ENCODE results near the gene CAMK2G. TPM values are rescaled to one million over a fixed set of nuclear protein-coding genes. Genes with fewer than 3 reads are reported as not detected.

CAMK2G gene
- total RNA-seq, 1 donor from 2014 or later = 22.1 TPM

- DNase-seq = no peak
- Mint-ChIP-seq H3K4me1 (peaks cover 48% of the 10 kb centered on the region), H3K36me3 (ENCODE audit: low read depth) (peaks cover 39% of the 10 kb centered on the region), H3K4me3 (peak overlapping the region; percentile 72), H3K9me3 (no peaks in the 10 kb centered on the region), H3K27me3 (no peaks in the 10 kb centered on the region), H3K27ac (peak overlapping the region; percentile 57)
- intact Hi-C loops (cut with micrococcal nuclease) = no loop called here
Observed at GRCh38 chr10:73858013-73858708, 16.2 kb downstream of the CAMK2G start.

GRCh38 chr10:73857446-73857845 lies 16.9 kb downstream of the CAMK2G start:
- intact Hi-C loops (cut with micrococcal nuclease) = no loop called here
- DNase-seq = peak; percentile 80
- H3K4me1 Mint-ChIP-seq = peaks cover 42% of the 10 kb centered on the region
- H3K27ac Mint-ChIP-seq = peak overlapping the region; percentile 19
- peak overlapping the region; percentile 72 for H3K4me3 Mint-ChIP-seq
- H3K9me3 Mint-ChIP-seq = no peaks in the 10 kb centered on the region
- no peaks in the 10 kb centered on the region for H3K27me3 Mint-ChIP-seq
- H3K36me3 Mint-ChIP-seq (ENCODE audit: low read depth) = peaks cover 39% of the 10 kb centered on the region

- H3K9me3 Mint-ChIP-seq = no peaks in the 10 kb centered on the region
- DNase-seq = no peak
- no peak overlapping the region for H3K27ac Mint-ChIP-seq
- H3K4me1 Mint-ChIP-seq = peaks cover 40% of the 10 kb centered on the region
- intact Hi-C loops (cut with micrococcal nuclease) = no loop called here
- peaks cover 44% of the 10 kb centered on the region for H3K36me3 Mint-ChIP-seq (ENCODE audit: low read depth)
- no peaks in the 10 kb centered on the region for H3K27me3 Mint-ChIP-seq
- no peak overlapping the region for H3K4me3 Mint-ChIP-seq
Observed at GRCh38 chr10:73856261-73856660, 18.1 kb downstream of the CAMK2G start.

GRCh38 chr10:73855413-73855812 lies 18.9 kb downstream of the CAMK2G start:
- H3K27ac Mint-ChIP-seq = no peak overlapping the region
- intact Hi-C loops (cut with micrococcal nuclease) = no loop called here
- no peaks in the 10 kb centered on the region for H3K27me3 Mint-ChIP-seq
- DNase-seq = no peak
- peaks cover 35% of the 10 kb centered on the region for H3K4me1 Mint-ChIP-seq
- H3K36me3 Mint-ChIP-seq (ENCODE audit: low read depth) = peaks cover 45% of the 10 kb centered on the region
- no peaks in the 10 kb centered on the region for H3K9me3 Mint-ChIP-seq
- no peak overlapping the region for H3K4me3 Mint-ChIP-seq

- Mint-ChIP-seq H3K27ac (no peak overlapping the region), H3K36me3 (ENCODE audit: low read depth) (peaks cover 46% of the 10 kb centered on the region), H3K9me3 (no peaks in the 10 kb centered on the region), H3K27me3 (no peaks in the 10 kb centered on the region), H3K4me3 (no peak overlapping the region), H3K4me1 (peaks cover 31% of the 10 kb centered on the region)
- DNase-seq = no peak
- intact Hi-C loops (cut with micrococcal nuclease) = no loop called here
Observed at GRCh38 chr10:73854310-73854709, 20.0 kb downstream of the CAMK2G start.

GRCh38 chr10:73853196-73853595 lies 21.2 kb downstream of the CAMK2G start:
- peaks cover 48% of the 10 kb centered on the region for H3K36me3 Mint-ChIP-seq (ENCODE audit: low read depth)
- intact Hi-C loops (cut with micrococcal nuclease) = no loop called here
- H3K4me1 Mint-ChIP-seq = peaks cover 29% of the 10 kb centered on the region

GRCh38 chr10:73850863-73851461 lies 23.4 kb downstream of the CAMK2G start:
- Mint-ChIP-seq H3K36me3 (ENCODE audit: low read depth) (peaks cover 55% of the 10 kb centered on the region), H3K27ac (no peak overlapping the region), H3K27me3 (no peaks in the 10 kb centered on the region), H3K4me3 (no peak overlapping the region), H3K4me1 (peaks cover 15% of the 10 kb centered on the region), H3K9me3 (no peaks in the 10 kb centered on the region)
- DNase-seq = no peak
- intact Hi-C loops (cut with micrococcal nuclease) = no loop called here

More at GRCh38 chr10:73853196-73853595, 21.2 kb downstream of the CAMK2G start:
- DNase-seq = no peak
- no peaks in the 10 kb centered on the region for H3K27me3 Mint-ChIP-seq
- H3K9me3 Mint-ChIP-seq = no peaks in the 10 kb centered on the region
- H3K4me3 Mint-ChIP-seq = no peak overlapping the region
- no peak overlapping the region for H3K27ac Mint-ChIP-seq

GRCh38 chr10:73850211-73850610 lies 24.1 kb downstream of the CAMK2G start:
- Mint-ChIP-seq H3K27me3 (no peaks in the 10 kb centered on the region), H3K36me3 (ENCODE audit: low read depth) (peaks cover 55% of the 10 kb centered on the region), H3K4me3 (no peak overlapping the region), H3K9me3 (no peaks in the 10 kb centered on the region), H3K27ac (no peak overlapping the region), H3K4me1 (peaks cover 15% of the 10 kb centered on the region)
- no peak for DNase-seq
- intact Hi-C loops (cut with micrococcal nuclease) = no loop called here

GRCh38 chr10:73848821-73849489 lies 25.4 kb downstream of the CAMK2G start:
- H3K36me3 Mint-ChIP-seq (ENCODE audit: low read depth) = peaks cover 54% of the 10 kb centered on the region
- H3K27ac Mint-ChIP-seq = peak overlapping the region; percentile 86
- intact Hi-C loops (cut with micrococcal nuclease) = loop anchor here (1.0 to 2.0 kb wide), 4 partner anchors 26 to 232 kb away; no protein-coding TSS in a partner anchor
- peak; percentile 98 for DNase-seq
- peak overlapping the region; percentile 57 for H3K4me3 Mint-ChIP-seq
- no peaks in the 10 kb centered on the region for H3K27me3 Mint-ChIP-seq
- no peaks in the 10 kb centered on the region for H3K9me3 Mint-ChIP-seq
- peaks cover 13% of the 10 kb centered on the region for H3K4me1 Mint-ChIP-seq

- H3K4me3 Mint-ChIP-seq = no peak overlapping the region
Observed at GRCh38 chr10:73847031-73847430, 27.3 kb downstream of the CAMK2G start.

GRCh38 chr10:73843261-73843660 lies 31.1 kb downstream of the CAMK2G start:
- Mint-ChIP-seq H3K4me3 (no peak overlapping the region), H3K27me3 (no peaks in the 10 kb centered on the region), H3K36me3 (ENCODE audit: low read depth) (peaks cover 37% of the 10 kb centered on the region), H3K27ac (no peak overlapping the region), H3K9me3 (no peaks in the 10 kb centered on the region), H3K4me1 (no peaks in the 10 kb centered on the region)
- intact Hi-C loops (cut with micrococcal nuclease) = no loop called here
- DNase-seq = no peak

More at GRCh38 chr10:73847031-73847430, 27.3 kb downstream of the CAMK2G start:
- H3K27me3 Mint-ChIP-seq = no peaks in the 10 kb centered on the region
- intact Hi-C loops (cut with micrococcal nuclease) = no loop called here
- no peaks in the 10 kb centered on the region for H3K9me3 Mint-ChIP-seq
- H3K4me1 Mint-ChIP-seq = peaks cover 13% of the 10 kb centered on the region
- no peak for DNase-seq
- peaks cover 51% of the 10 kb centered on the region for H3K36me3 Mint-ChIP-seq (ENCODE audit: low read depth)
- H3K27ac Mint-ChIP-seq = no peak overlapping the region

GRCh38 chr10:73842349-73842748 lies 32.0 kb downstream of the CAMK2G start:
- Mint-ChIP-seq H3K27ac (no peak overlapping the region), H3K36me3 (ENCODE audit: low read depth) (peaks cover 34% of the 10 kb centered on the region), H3K27me3 (no peaks in the 10 kb centered on the region), H3K9me3 (no peaks in the 10 kb centered on the region), H3K4me1 (no peaks in the 10 kb centered on the region), H3K4me3 (no peak overlapping the region)
- intact Hi-C loops (cut with micrococcal nuclease) = no loop called here
- no peak for DNase-seq

- H3K9me3 Mint-ChIP-seq = no peaks in the 10 kb centered on the region
- H3K27ac Mint-ChIP-seq = no peak overlapping the region
- H3K4me1 Mint-ChIP-seq = no peaks in the 10 kb centered on the region
- H3K36me3 Mint-ChIP-seq (ENCODE audit: low read depth) = peaks cover 32% of the 10 kb centered on the region
- intact Hi-C loops (cut with micrococcal nuclease) = no loop called here
- H3K4me3 Mint-ChIP-seq = no peak overlapping the region
- DNase-seq = no peak
- no peaks in the 10 kb centered on the region for H3K27me3 Mint-ChIP-seq
Observed at GRCh38 chr10:73841526-73842285, 32.6 kb downstream of the CAMK2G start.

GRCh38 chr10:73841061-73841421 lies 33.3 kb downstream of the CAMK2G start:
- Mint-ChIP-seq H3K27me3 (no peaks in the 10 kb centered on the region), H3K36me3 (ENCODE audit: low read depth) (peaks cover 32% of the 10 kb centered on the region), H3K4me1 (no peaks in the 10 kb centered on the region), H3K27ac (no peak overlapping the region), H3K9me3 (no peaks in the 10 kb centered on the region), H3K4me3 (no peak overlapping the region)
- DNase-seq = no peak
- intact Hi-C loops (cut with micrococcal nuclease) = no loop called here
